PC-3 (cell line): ENCODE data around the gene ZNF496.
"Not testable (repeated sequence)": the region's sequence is repeated elsewhere in the genome, so short reads cannot be mapped to it uniquely, and the experiment has no call there.

Source experiments
- CTCF ChIP-seq: fragments of 300-600 bp; sonication (generic); conservative IDR thresholded peaks from 2 replicates; pipeline ENCODE4 v1.5.1; 2017; ENCODE audit warnings: antibody characterized with exemption, low read depth, mild to moderate bottlenecking, low read length
- EZH2 ChIP-seq: fragments of 300-600 bp; sonication (generic); IDR thresholded peaks from one replicate; pipeline ENCODE4 v1.6.1; 2017; ENCODE audit warnings: antibody characterized with exemption, mild to moderate bottlenecking, low read length; ENCODE audit not compliant: unreplicated experiment
- EZH2phosphoT487 ChIP-seq: fragments of 300-600 bp; sonication (generic); IDR thresholded peaks from 2 replicates; pipeline ENCODE4 v1.6.1; 2018; ENCODE audit warnings: mild to moderate bottlenecking, antibody characterized with exemption, low read length, borderline replicate concordance

GRCh38 chr1:247289274-247289892 is 42.3 kb downstream of the ZNF496 start:
- not testable (repeated sequence) for TF ChIP-seq CTCF, EZH2, EZH2phosphoT487
